CD4-positive, alpha-beta T cell treated with Interferon gamma for 1 hour (primary cell): Measurements from ENCODE around the gene TBC1D5.

Experiments used
- DNase-seq: peaks from one replicate; pipeline ENCODE4 v3.0.0-alpha.2; 2020

The TBC1D5 gene

GRCh38 chr3:17122758-17123157 lies 619.7 kb downstream of the TBC1D5 start:
- DNase-seq: no peak

- no peak for DNase-seq
Measured at GRCh38 chr3:17121336-17121735, 621.1 kb downstream of the TBC1D5 start.

GRCh38 chr3:17120115-17120514 lies 622.3 kb downstream of the TBC1D5 start:
- DNase-seq: no peak

- DNase-seq: no peak
Measured at GRCh38 chr3:17119201-17120072, 623.0 kb downstream of the TBC1D5 start.

GRCh38 chr3:17118771-17119170 lies 623.7 kb downstream of the TBC1D5 start:
- no peak for DNase-seq

GRCh38 chr3:17116007-17116600 lies 626.3 kb downstream of the TBC1D5 start:
- no peak for DNase-seq

GRCh38 chr3:17115186-17115585 lies 627.2 kb downstream of the TBC1D5 start:
- no peak for DNase-seq

GRCh38 chr3:17111586-17111985 lies 630.8 kb downstream of the TBC1D5 start:
- DNase-seq: no peak

GRCh38 chr3:17110660-17111396 lies 631.6 kb downstream of the TBC1D5 start:
- no peak for DNase-seq
